HUES48 (cell line): ENCODE data around the gene NRAS.

Source experiments
- H3K27ac ChIP-seq: one replicate; pipeline ENCODE4 v1.7.0; 2013; ENCODE audit warnings: low read depth, low read length, inconsistent platforms
- H3K27me3 ChIP-seq: 2 replicates; pipeline ENCODE4 v1.6.1; 2013; ENCODE audit warnings: mild to moderate bottlenecking, low read length; ENCODE audit not compliant: control insufficient read depth, insufficient read depth
- H3K36me3 ChIP-seq: 2 replicates; pipeline ENCODE4 v1.6.1; 2013; ENCODE audit warnings: low read length; ENCODE audit not compliant: control insufficient read depth, insufficient read depth
- H3K4me1 ChIP-seq: 2 replicates; pipeline ENCODE4 v1.6.1; 2013; ENCODE audit warnings: mild to moderate bottlenecking, low read length; ENCODE audit not compliant: control insufficient read depth, insufficient read depth
- H3K4me3 ChIP-seq: 2 replicates; pipeline ENCODE4 v1.5.1; 2013; ENCODE audit warnings: mild to moderate bottlenecking, low read depth, low read length
- H3K9ac ChIP-seq: 2 replicates; pipeline ENCODE4 v1.6.1; 2013; ENCODE audit warnings: mild to moderate bottlenecking, low read depth, low read length, moderate library complexity
- H3K9me3 ChIP-seq: 2 replicates; pipeline ENCODE4 v1.6.1; 2013; ENCODE audit warnings: low read length; ENCODE audit not compliant: control insufficient read depth, insufficient read depth

NRAS gene

GRCh38 chr1:114750780-114751179 lies 34.2 kb upstream of the NRAS start:
- H3K27me3 ChIP-seq: no peaks in the 10 kb centered on the region
- no peaks in the 10 kb centered on the region for H3K9me3 ChIP-seq
- no peak overlapping the region for H3K9ac ChIP-seq
- peaks cover 44% of the 10 kb centered on the region for H3K4me1 ChIP-seq
- peaks cover 66% of the 10 kb centered on the region for H3K36me3 ChIP-seq
- no peak overlapping the region for H3K4me3 ChIP-seq
- no peak overlapping the region for H3K27ac ChIP-seq

DNA sequence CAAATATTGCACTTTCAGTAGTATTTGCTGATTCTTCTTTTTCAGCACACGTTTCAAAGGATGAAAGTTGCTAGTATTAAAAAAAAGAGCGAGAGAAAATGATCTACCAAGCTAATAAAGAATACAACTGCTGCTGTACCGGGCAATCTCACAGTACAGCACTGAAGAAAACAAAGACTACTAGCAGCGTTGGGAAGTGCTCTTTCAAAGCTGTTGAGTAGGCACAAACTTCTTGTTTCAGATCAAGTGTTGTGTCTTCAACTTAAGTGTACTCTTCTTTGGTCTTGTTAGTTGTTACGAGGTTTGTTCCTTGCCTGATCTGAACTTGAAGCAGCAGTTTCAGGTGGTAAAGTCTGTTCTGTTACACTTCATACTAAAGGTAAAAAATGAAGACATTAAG lies 33.3 kb upstream of the NRAS start:
- H3K4me3 ChIP-seq: no peak overlapping the region
- H3K27ac ChIP-seq: no peak overlapping the region
- H3K4me1 ChIP-seq: peaks cover 35% of the 10 kb centered on the region
- H3K27me3 ChIP-seq: no peaks in the 10 kb centered on the region
- H3K9me3 ChIP-seq: no peaks in the 10 kb centered on the region
- peaks cover 68% of the 10 kb centered on the region for H3K36me3 ChIP-seq
- H3K9ac ChIP-seq: no peak overlapping the region

GRCh38 chr1:114746450-114747121 lies 30.0 kb upstream of the NRAS start:
- Histone ChIP-seq H3K27me3 (no peaks in the 10 kb centered on the region), H3K9me3 (no peaks in the 10 kb centered on the region), H3K4me1 (peaks cover 4% of the 10 kb centered on the region), H3K4me3 (no peak overlapping the region), H3K9ac (no peak overlapping the region), H3K27ac (no peak overlapping the region), H3K36me3 (peaks cover 94% of the 10 kb centered on the region)

DNA sequence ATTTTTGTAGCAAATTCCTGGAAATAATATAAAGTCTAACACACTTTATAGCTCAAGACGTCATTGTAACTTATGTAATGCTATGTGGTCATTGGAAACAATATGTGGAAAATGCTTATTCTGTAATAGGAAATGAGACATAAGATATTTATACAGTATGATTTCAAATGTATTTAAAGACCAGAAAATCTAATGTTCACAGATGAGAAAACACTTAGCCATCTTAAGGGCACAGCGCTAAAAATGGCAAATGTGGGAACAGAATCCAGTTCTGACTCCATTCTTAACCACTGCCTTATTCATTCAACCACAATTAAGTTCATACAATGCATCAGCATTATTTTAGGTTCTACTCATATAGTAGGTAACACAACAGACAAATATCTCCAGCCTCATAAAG lies 28.7 kb upstream of the NRAS start:
- H3K27ac ChIP-seq: no peak overlapping the region
- H3K4me3 ChIP-seq: no peak overlapping the region
- no peaks in the 10 kb centered on the region for H3K4me1 ChIP-seq
- no peak overlapping the region for H3K9ac ChIP-seq
- H3K36me3 ChIP-seq: peaks cover 99% of the 10 kb centered on the region
- no peaks in the 10 kb centered on the region for H3K27me3 ChIP-seq
- no peaks in the 10 kb centered on the region for H3K9me3 ChIP-seq

DNA sequence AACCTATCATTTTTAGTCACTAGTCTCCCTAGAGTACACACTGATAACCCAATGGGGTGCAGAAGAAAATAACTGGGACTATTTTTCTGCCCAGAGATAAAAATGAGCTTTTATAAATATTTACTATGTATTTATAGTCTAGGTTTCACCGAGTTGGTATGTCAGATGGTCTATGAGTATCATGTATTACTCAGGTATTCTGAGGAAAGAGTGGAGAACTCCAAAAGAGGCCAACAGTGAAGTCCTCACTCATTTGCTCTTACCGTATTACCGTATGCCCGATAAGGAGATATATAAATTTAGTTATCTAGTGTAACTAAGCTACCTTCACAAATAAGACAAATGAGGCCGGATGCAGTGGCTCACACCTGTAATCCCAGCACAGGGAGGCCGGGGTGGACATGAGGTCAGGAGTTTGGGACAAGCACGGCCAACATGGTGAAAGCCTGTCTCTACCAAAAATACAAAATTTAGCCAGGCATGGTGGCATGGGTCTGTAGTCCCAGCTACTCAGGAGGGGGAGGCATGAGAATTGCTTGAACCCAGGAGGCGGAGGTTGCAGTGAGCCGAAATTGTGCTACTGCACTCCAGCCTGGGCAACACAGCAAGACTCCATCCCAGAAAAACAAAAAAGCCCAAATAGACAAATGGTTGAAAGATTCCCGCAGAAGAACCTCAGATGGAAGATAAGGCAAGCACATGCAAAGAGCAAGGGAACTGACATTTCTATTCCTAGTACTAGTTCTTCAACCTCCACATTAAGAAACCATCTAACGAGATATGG lies 25.6 kb upstream of the NRAS start:
- H3K4me3 ChIP-seq: no peak overlapping the region
- H3K27me3 ChIP-seq: no peaks in the 10 kb centered on the region
- no peak overlapping the region for H3K9ac ChIP-seq
- H3K4me1 ChIP-seq: no peaks in the 10 kb centered on the region
- H3K9me3 ChIP-seq: no peaks in the 10 kb centered on the region
- H3K27ac ChIP-seq: no peak overlapping the region
- H3K36me3 ChIP-seq: peaks cover 98% of the 10 kb centered on the region

- Histone ChIP-seq H3K9me3 (no peaks in the 10 kb centered on the region), H3K9ac (no peak overlapping the region), H3K27me3 (no peaks in the 10 kb centered on the region), H3K4me3 (no peak overlapping the region), H3K4me1 (no peaks in the 10 kb centered on the region), H3K27ac (no peak overlapping the region), H3K36me3 (peaks cover 98% of the 10 kb centered on the region)
Observed at GRCh38 chr1:114740331-114740730, 23.8 kb upstream of the NRAS start.

DNA sequence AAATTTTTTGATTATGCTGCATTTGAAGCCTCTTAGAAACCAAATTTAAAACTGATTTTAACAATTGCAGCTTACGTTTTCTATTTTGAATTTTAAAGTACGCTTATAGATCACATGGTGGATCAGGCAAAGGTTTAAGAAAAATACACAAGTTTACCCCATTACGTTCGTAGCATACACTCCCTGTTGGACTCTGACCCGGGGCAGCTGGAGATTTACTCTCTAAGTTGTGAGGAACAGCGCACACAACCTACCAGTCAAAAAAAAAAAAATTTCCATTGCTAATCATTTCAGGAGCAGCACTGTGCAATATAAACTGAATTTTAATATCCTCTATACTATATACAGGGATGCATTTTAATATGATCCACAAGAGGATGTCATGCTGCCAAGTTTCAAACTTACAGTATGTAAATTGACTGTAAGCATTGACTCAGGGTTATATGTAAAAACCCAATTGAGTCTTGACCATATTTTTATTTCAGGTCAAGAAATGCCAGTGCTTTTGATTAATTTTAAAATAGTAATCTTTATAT lies 20.8 kb upstream of the NRAS start:
- no peak overlapping the region for H3K9ac ChIP-seq
- no peak overlapping the region for H3K4me3 ChIP-seq
- peaks cover 98% of the 10 kb centered on the region for H3K36me3 ChIP-seq
- H3K27me3 ChIP-seq: no peaks in the 10 kb centered on the region
- no peak overlapping the region for H3K27ac ChIP-seq
- H3K4me1 ChIP-seq: no peaks in the 10 kb centered on the region
- no peaks in the 10 kb centered on the region for H3K9me3 ChIP-seq

GRCh38 chr1:114735479-114735878 lies 18.9 kb upstream of the NRAS start:
- Histone ChIP-seq H3K9me3 (no peaks in the 10 kb centered on the region), H3K27me3 (no peaks in the 10 kb centered on the region), H3K4me1 (no peaks in the 10 kb centered on the region), H3K9ac (no peak overlapping the region), H3K27ac (no peak overlapping the region), H3K36me3 (peaks cover 99% of the 10 kb centered on the region), H3K4me3 (no peak overlapping the region)

DNA sequence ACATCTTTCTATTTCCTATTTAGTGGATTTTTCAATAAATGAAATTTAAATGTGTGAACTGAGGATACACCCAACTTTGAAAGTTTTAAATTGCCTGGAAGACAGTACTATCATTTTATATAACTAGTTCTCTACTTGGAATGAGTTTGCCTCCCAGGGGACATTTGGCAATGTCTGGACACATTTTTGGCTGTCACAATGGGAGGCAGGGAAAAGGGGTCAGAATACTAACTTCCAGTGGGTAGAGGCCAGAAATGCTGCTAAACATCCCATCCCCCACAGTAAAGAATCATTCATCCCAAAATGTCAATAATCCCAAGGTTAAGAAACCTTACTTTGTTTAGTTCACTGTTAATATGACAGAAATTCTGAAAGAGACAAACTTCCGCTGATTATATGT lies 13.2 kb upstream of the NRAS start:
- H3K36me3 ChIP-seq: peaks cover 99% of the 10 kb centered on the region

GRCh38 chr1:114728553-114728952 lies 12.0 kb upstream of the NRAS start:
- H3K9ac ChIP-seq: no peak overlapping the region
- H3K4me1 ChIP-seq: no peaks in the 10 kb centered on the region
- H3K4me3 ChIP-seq: no peak overlapping the region
- H3K27me3 ChIP-seq: no peaks in the 10 kb centered on the region
- no peak overlapping the region for H3K27ac ChIP-seq
- H3K9me3 ChIP-seq: no peaks in the 10 kb centered on the region
- H3K36me3 ChIP-seq: peaks cover 99% of the 10 kb centered on the region

More for the DNA sequence above, 13.2 kb upstream of the NRAS start:
- H3K27ac ChIP-seq: no peak overlapping the region
- no peaks in the 10 kb centered on the region for H3K9me3 ChIP-seq
- H3K4me1 ChIP-seq: no peaks in the 10 kb centered on the region
- no peaks in the 10 kb centered on the region for H3K27me3 ChIP-seq
- no peak overlapping the region for H3K9ac ChIP-seq
- H3K4me3 ChIP-seq: no peak overlapping the region

DNA sequence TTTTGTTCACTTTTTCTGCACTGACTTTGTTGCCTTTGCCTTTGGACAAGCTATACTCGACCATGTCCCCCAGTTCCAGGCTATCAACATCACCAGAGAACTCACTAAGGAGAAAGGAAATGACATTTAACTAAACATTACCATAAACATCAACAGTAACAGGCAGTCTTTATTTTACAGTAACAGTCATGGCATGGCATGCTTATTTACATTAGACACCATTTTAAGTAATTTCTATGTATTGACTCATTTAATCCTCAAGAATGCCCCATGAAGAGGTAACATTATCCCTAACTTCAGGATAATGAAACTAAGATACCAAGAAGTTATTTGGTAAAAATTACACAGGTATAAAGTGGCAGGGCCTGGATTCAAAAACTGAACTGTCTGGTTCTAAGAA lies 8.7 kb upstream of the NRAS start:
- no peak overlapping the region for H3K9ac ChIP-seq
- H3K36me3 ChIP-seq: peaks cover 99% of the 10 kb centered on the region

More for the DNA sequence above, 8.7 kb upstream of the NRAS start:
- no peak overlapping the region for H3K4me3 ChIP-seq
- H3K27me3 ChIP-seq: no peaks in the 10 kb centered on the region
- H3K4me1 ChIP-seq: no peaks in the 10 kb centered on the region
- H3K9me3 ChIP-seq: no peaks in the 10 kb centered on the region
- no peak overlapping the region for H3K27ac ChIP-seq
